ENCODE data around the gene SDC4. TPM values are rescaled to one million over a fixed set of nuclear protein-coding genes. Genes with fewer than 3 reads are reported as not detected.

SDC4 gene
- total RNA-seq, 2 donors from 2014 or later: 62.0 to 97.6 TPM

- intact Hi-C loops (cut with DNase I): no loop called here
- H3K27ac ChIP-seq: no peak overlapping the region
- no peaks in the 10 kb centered on the region for H3K9me3 ChIP-seq
- H3K4me3 ChIP-seq: no peak overlapping the region
- no peak for TF ChIP-seq POLR2A (IDR thresholded peaks at IDR 0.05)
- TF ChIP-seq CTCF (IDR thresholded peaks at IDR 0.05): no peak
- H3K27me3 ChIP-seq: no peaks in the 10 kb centered on the region
- ATAC-seq: no peak
- DNase-seq: no peak
- no peaks in the 10 kb centered on the region for H3K36me3 ChIP-seq (replicated peaks in 1 of 2; ENCODE audit: insufficient read depth in 1 of 2, low read depth in 2 of 2)
- peaks cover 12% of the 10 kb centered on the region for H3K4me1 ChIP-seq
- WGBS, 2 donors: 82 to 93% methylated on average over 4 to 5 of the region's 5 CpGs
Measured at GRCh38 chr20:45288860-45289259, 59.4 kb downstream of the SDC4 start.

GRCh38 chr20:45288376-45288775 lies 59.8 kb downstream of the SDC4 start:
- Histone ChIP-seq H3K4me3 (no peak overlapping the region), H3K27ac (no peak overlapping the region), H3K27me3 (no peaks in the 10 kb centered on the region), H3K9me3 (no peaks in the 10 kb centered on the region), H3K4me1 (peaks cover 7% of the 10 kb centered on the region), H3K36me3 (replicated peaks in 1 of 2; ENCODE audit: insufficient read depth in 1 of 2, low read depth in 2 of 2) (no peaks in the 10 kb centered on the region)
- DNase-seq (no peak), ATAC-seq (no peak)
- TF ChIP-seq POLR2A (IDR thresholded peaks at IDR 0.05) (no peak), CTCF (IDR thresholded peaks at IDR 0.05) (no peak)
- 76 to 79% methylated on average over 4 of the region's 4 CpGs for WGBS, 2 donors
- intact Hi-C loops (cut with DNase I): no loop called here

- intact Hi-C loops (cut with DNase I): no loop called here
- 21 to 61% methylated on average over 3 to 4 of the region's 4 CpGs for WGBS, 2 donors
- Histone ChIP-seq H3K9me3 (no peaks in the 10 kb centered on the region), H3K36me3 (replicated peaks in 1 of 2; ENCODE audit: insufficient read depth in 1 of 2, low read depth in 2 of 2) (no peaks in the 10 kb centered on the region), H3K27ac (no peak overlapping the region), H3K4me3 (no peak overlapping the region), H3K4me1 (no peaks in the 10 kb centered on the region), H3K27me3 (no peaks in the 10 kb centered on the region)
- no peak for DNase-seq
- ATAC-seq: no peak
- TF ChIP-seq POLR2A (IDR thresholded peaks at IDR 0.05) (no peak), CTCF (IDR thresholded peaks at IDR 0.05) (no peak)
Measured at GRCh38 chr20:45283551-45284057, 64.6 kb downstream of the SDC4 start.

GRCh38 chr20:45282700-45283550 lies 65.3 kb downstream of the SDC4 start:
- TF ChIP-seq CTCF (IDR thresholded peaks at IDR 0.05): no peak
- no peak for TF ChIP-seq POLR2A (IDR thresholded peaks at IDR 0.05)
- intact Hi-C loops (cut with DNase I): no loop called here
- Histone ChIP-seq H3K4me1 (no peaks in the 10 kb centered on the region), H3K27me3 (no peaks in the 10 kb centered on the region), H3K4me3 (no peak overlapping the region), H3K9me3 (no peaks in the 10 kb centered on the region), H3K27ac (no peak overlapping the region), H3K36me3 (replicated peaks in 1 of 2; ENCODE audit: insufficient read depth in 1 of 2, low read depth in 2 of 2) (no peaks in the 10 kb centered on the region)
- ATAC-seq (no peak), DNase-seq (no peak)
- 67% methylated on average over 7 of the region's 7 CpGs for WGBS, 2 donors

GRCh38 chr20:45279992-45280391 lies 68.2 kb downstream of the SDC4 start:
- DNase-seq: no peak
- TF ChIP-seq CTCF (IDR thresholded peaks at IDR 0.05) (no peak), POLR2A (IDR thresholded peaks at IDR 0.05) (no peak)
- Histone ChIP-seq H3K27ac (no peak overlapping the region), H3K4me3 (no peak overlapping the region), H3K9me3 (no peaks in the 10 kb centered on the region), H3K36me3 (replicated peaks in 1 of 2; ENCODE audit: insufficient read depth in 1 of 2, low read depth in 2 of 2) (no peaks in the 10 kb centered on the region), H3K4me1 (no peaks in the 10 kb centered on the region), H3K27me3 (no peaks in the 10 kb centered on the region)
- intact Hi-C loops (cut with DNase I): no loop called here
- 58 to 74% methylated on average over 1 of the region's 1 CpG for WGBS, 2 donors
- no peak for ATAC-seq
